ENCODE data around the gene ZDHHC12. TPM values are rescaled to one million over a fixed set of nuclear protein-coding genes. Genes with fewer than 3 reads are reported as not detected.
A peak's percentile ranks its signal among the peaks of the same experiment; 100 is the strongest.

The ZDHHC12 gene
- total RNA-seq, 5 donors from 2014 or later (not counting 1 experiment from before 2014, with no cell fraction given), result 22.6 to 32.9 (median 31.4) TPM

DNA sequence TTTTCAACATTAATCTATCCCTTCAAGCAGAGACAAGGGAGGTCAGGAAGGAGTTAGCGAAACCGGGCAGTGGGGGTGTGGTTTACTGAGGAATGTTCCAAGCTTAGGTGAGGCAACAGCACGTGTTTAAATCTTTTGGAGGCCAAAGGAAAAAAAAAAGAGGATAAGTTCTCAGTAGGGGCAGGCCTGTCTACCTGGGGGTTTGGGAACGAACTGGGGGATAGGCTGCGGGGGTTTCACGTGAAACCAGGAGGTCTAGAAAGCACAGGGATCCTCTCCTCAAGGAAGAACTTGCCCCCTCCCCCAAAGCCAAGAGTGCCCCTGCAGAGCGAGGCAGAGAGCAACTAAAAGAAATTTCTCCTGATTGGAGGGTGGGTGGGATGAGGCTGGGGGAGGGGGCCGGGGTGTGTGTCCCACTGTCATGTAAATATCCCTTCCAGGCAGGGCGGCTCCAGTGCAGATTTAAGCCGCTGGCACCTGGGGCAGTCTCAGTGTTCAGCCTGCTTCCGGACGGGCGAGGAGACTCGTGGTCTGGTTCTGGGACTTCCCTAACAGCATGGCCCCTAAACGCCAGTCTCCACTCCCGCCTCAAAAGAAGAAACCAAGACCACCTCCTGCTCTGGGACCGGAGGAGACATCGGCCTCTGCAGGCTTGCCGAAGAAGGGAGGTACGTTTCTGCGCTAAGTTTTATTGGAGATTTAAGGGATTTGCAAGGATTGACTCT is 40.4 kb downstream of the ZDHHC12 start:
- Histone ChIP-seq H3K27me3 (replicated peaks in 1 of 2; ENCODE audit: control insufficient read depth in 2 of 2, extremely low read depth in 1 of 2, insufficient read depth in 2 of 2, low read length in 1 of 2) (no peaks in the 10 kb centered on the region), H3K4me3 (ENCODE audit: control insufficient read depth in 1 of 2, extremely low read depth in 1 of 2, low read length in 1 of 2) (peak overlapping the region; percentile 83 to 92), H3K4me1 (ENCODE audit: control insufficient read depth in 1 of 2, extremely low read depth in 1 of 2, insufficient read depth in 2 of 2, low read length in 2 of 2) (peaks cover 21 to 57% of the 10 kb centered on the region in 2 experiments), H3K36me3 (ENCODE audit: control insufficient read depth in 2 of 2, extremely low read depth in 1 of 2, insufficient read depth in 1 of 2, low read length in 1 of 2) (no peaks in the 10 kb centered on the region), H3K9me3 (no peaks in the 10 kb centered on the region), H3K27ac (ENCODE audit: low read length) (peak overlapping the region; percentile 89)
- Mint-ChIP-seq H3K9me3 (no peaks in the 10 kb centered on the region), H3K36me3 (peaks cover 4% of the 10 kb centered on the region), H3K4me3 (peak overlapping the region; percentile 89 to 98 (median 91)), H3K27ac (peak overlapping the region; percentile 98 to 99), H3K27me3 (no peaks in the 10 kb centered on the region), H3K4me1 (peaks cover 48 to 57% (median 52%) of the 10 kb centered on the region in 3 donors)
- ChIA-PET POLR2A (interaction anchor here in 1 of 2 donors (0.6 kb wide), 1 partner anchor 12 kb away, joined by 3 read pairs; no protein-coding TSS in a partner anchor), CTCF (interaction anchor here in 1 of 2 donors (0.5 to 1.6 kb wide), 2 partner anchors 25 to 41 kb away, joined by 3 to 4 read pairs; no protein-coding TSS in a partner anchor)
- ATAC-seq (replicated peaks in 1 of 4), result no peak
- peak in 2 of 35 experiments; percentile 10 to 55 for DNase-seq
- WGBS (ENCODE audit: insufficient coverage), result 9% methylated on average over 6 of the region's 21 CpGs

DNA sequence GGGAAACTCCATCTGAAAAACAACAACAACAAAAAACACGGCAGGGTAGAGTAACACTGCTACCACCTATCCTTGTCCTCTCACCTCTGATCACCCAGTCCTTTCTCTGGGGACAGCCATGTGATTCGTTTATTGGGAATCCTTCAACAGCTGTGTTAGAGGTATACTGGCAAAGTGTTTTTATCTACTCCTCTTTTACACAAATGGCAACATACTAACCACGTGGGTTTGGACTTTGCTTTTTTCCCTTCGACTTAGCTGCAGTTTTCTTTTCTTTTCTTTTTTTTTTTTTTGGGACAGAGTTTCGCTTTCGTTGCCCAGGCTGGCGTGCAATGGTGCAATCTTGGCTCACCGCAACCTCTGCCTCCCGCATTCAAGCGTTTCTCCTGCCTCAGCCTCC is 46.1 kb downstream of the ZDHHC12 start:
- Histone ChIP-seq H3K4me3 (ENCODE audit: control insufficient read depth in 1 of 2, extremely low read depth in 1 of 2, low read length in 1 of 2) (no peak overlapping the region), H3K4me1 (ENCODE audit: control insufficient read depth in 1 of 2, extremely low read depth in 1 of 2, insufficient read depth in 2 of 2, low read length in 2 of 2) (no peaks in the 10 kb centered on the region), H3K9me3 (no peaks in the 10 kb centered on the region), H3K27ac (ENCODE audit: low read length) (no peak overlapping the region), H3K27me3 (replicated peaks in 1 of 2; ENCODE audit: control insufficient read depth in 2 of 2, extremely low read depth in 1 of 2, insufficient read depth in 2 of 2, low read length in 1 of 2) (no peaks in the 10 kb centered on the region), H3K36me3 (ENCODE audit: control insufficient read depth in 2 of 2, extremely low read depth in 1 of 2, insufficient read depth in 1 of 2, low read length in 1 of 2) (peaks cover 2 to 4% of the 10 kb centered on the region in 2 donors)
- Mint-ChIP-seq H3K4me3 (no peak overlapping the region), H3K27me3 (no peaks in the 10 kb centered on the region), H3K36me3 (peaks cover 4% of the 10 kb centered on the region), H3K4me1 (peaks cover 0 to 6% (median 4%) of the 10 kb centered on the region in 3 donors), H3K9me3 (no peaks in the 10 kb centered on the region), H3K27ac (no peak overlapping the region)
- DNase-seq (no peak), ATAC-seq (replicated peaks in 1 of 4) (no peak)
- 93% methylated on average over 3 of the region's 10 CpGs for WGBS (ENCODE audit: insufficient coverage)
- CTCF ChIA-PET, result no interaction called here
- POLR2A ChIA-PET, result no interaction called here

DNA sequence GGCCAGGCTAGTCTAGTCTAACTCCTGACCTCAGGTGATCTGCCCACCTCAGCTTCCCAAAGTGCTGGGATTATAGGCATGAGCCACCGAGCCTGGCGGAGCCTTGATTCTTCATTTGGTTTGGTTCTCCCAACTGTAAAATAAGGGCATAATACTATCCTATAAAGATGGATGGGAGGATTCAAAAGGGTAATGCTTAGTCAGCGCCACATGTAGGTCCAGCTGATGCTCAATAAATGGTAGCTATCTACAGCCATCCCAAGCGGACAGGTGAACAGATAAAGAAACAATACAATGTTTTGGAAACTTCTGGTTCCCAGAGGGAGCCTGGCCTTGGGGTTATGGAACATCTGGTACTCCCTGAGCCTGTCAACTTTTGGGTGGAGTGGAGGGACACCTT is 48.5 kb downstream of the ZDHHC12 start:
- DNase-seq (no peak), ATAC-seq (replicated peaks in 1 of 4) (no peak)
- POLR2A ChIA-PET, result interaction anchor here in 1 of 2 donors (0.5 kb wide), 1 partner anchor 324 kb away, joined by 10 read pairs; no protein-coding TSS in a partner anchor
- 100% methylated on average over 1 of the region's 4 CpGs for WGBS (ENCODE audit: insufficient coverage)
- Mint-ChIP-seq H3K27me3 (no peaks in the 10 kb centered on the region), H3K36me3 (no peaks in the 10 kb centered on the region), H3K4me3 (no peak overlapping the region), H3K4me1 (peaks cover 0 to 3% (median 0%) of the 10 kb centered on the region in 3 donors), H3K27ac (no peak overlapping the region), H3K9me3 (no peaks in the 10 kb centered on the region)
- Histone ChIP-seq H3K27ac (ENCODE audit: low read length) (no peak overlapping the region), H3K4me3 (ENCODE audit: control insufficient read depth in 1 of 2, extremely low read depth in 1 of 2, low read length in 1 of 2) (no peak overlapping the region), H3K27me3 (replicated peaks in 1 of 2; ENCODE audit: control insufficient read depth in 2 of 2, extremely low read depth in 1 of 2, insufficient read depth in 2 of 2, low read length in 1 of 2) (no peaks in the 10 kb centered on the region), H3K36me3 (ENCODE audit: control insufficient read depth in 2 of 2, extremely low read depth in 1 of 2, insufficient read depth in 1 of 2, low read length in 1 of 2) (peaks cover 2 to 4% of the 10 kb centered on the region in 2 donors), H3K9me3 (no peaks in the 10 kb centered on the region), H3K4me1 (ENCODE audit: control insufficient read depth in 1 of 2, extremely low read depth in 1 of 2, insufficient read depth in 2 of 2, low read length in 2 of 2) (no peaks in the 10 kb centered on the region)
- CTCF ChIA-PET, result interaction anchor here in 1 of 2 donors (0.6 kb wide), 1 partner anchor 11 kb away, joined by 5 read pairs; no protein-coding TSS in a partner anchor

Other genes with a start within 250 kb of the ZDHHC12 start
- gene GLE1, start 219.4 kb downstream of the ZDHHC12 start, total RNA-seq, result 10 to 100 TPM; 15.5 to 30.5 (median 29.1) TPM
- 100 to 1,000 TPM; 446 to 594 (median 461) TPM for gene SPTAN1, start 171.5 kb downstream of the ZDHHC12 start, total RNA-seq
- gene DYNC2I2, start 67.3 kb downstream of the ZDHHC12 start, total RNA-seq, result 10 to 100 TPM in 2 of 5 donors, 1 to 10 TPM in 3; 4.1 to 10.5 (median 8.0) TPM
- 100 to 1,000 TPM; 239 to 279 (median 252) TPM for gene SET, start 34.9 kb downstream of the ZDHHC12 start, total RNA-seq
- gene PKN3, start 21.6 kb downstream of the ZDHHC12 start, total RNA-seq, result 1 to 10 TPM; 2.1 to 4.3 (median 3.7) TPM
- 10 to 100 TPM; 38.4 to 50.6 (median 40.2) TPM for gene ZER1, start 47.8 kb upstream of the ZDHHC12 start, total RNA-seq
- gene TBC1D13, start 63.1 kb upstream of the ZDHHC12 start, total RNA-seq, result 10 to 100 TPM; 27.6 to 34.3 (median 31.8) TPM
- gene ENDOG, start 94.4 kb upstream of the ZDHHC12 start, total RNA-seq, result 10 to 100 TPM; 11.3 to 31.1 (median 25.1) TPM
- gene SPOUT1, start 105.7 kb upstream of the ZDHHC12 start, total RNA-seq, result 10 to 100 TPM; 43.7 to 89.4 (median 82.6) TPM
- 10 to 100 TPM in 4 of 5 donors, 1 to 10 TPM in 1; 9.7 to 15.6 (median 11.7) TPM for gene KYAT1, start 157.8 kb upstream of the ZDHHC12 start, total RNA-seq
- 10 to 100 TPM; 30.7 to 34.3 (median 33.9) TPM for gene LRRC8A, start 158.0 kb upstream of the ZDHHC12 start, total RNA-seq
- gene PHYHD1, start 196.9 kb upstream of the ZDHHC12 start, total RNA-seq, result 1 to 10 TPM in 3 of 5 donors, under 1 TPM in 2; 0.53 to 5.5 (median 3.3) TPM
- 10 to 100 TPM in 2 of 5 donors, 1 to 10 TPM in 3; 5.4 to 11.6 (median 10.0) TPM for gene DOLK, start 223.5 kb upstream of the ZDHHC12 start, total RNA-seq
- 10 to 100 TPM; 51.0 to 78.4 (median 71.3) TPM for gene NUP188, start 223.6 kb upstream of the ZDHHC12 start, total RNA-seq